Breast epithelium (tissue), 4 donors: ENCODE data around the gene CFI. TPM values are rescaled to one million over a fixed set of nuclear protein-coding genes. Genes with fewer than 3 reads are reported as not detected.
A peak's percentile ranks its signal among the peaks of the same experiment; 100 is the strongest.

Experiments used
- DNase-seq, 2 donors: peaks; one replicate each; pipeline ENCODE4 v3.0.0-alpha.2; 2019; ENCODE audit warnings: low spot score in 2 of 2
- H3K27ac ChIP-seq, 2 donors: fragments of 200-600 bp; sonication (generic) in 1 of 2; one replicate each; pipeline ENCODE4 v1.5.1; 2016 to 2019; ENCODE audit warnings: mild to moderate bottlenecking in 1 of 2
- H3K27me3 ChIP-seq, 2 donors: fragments of 200-600 bp; sonication (generic) in 1 of 2; one replicate each; pipeline versions ENCODE4 v1.5.1 to v1.6.0; 2017 to 2019; ENCODE audit warnings: control low read depth in 1 of 2, mild to moderate bottlenecking in 1 of 2
- H3K36me3 ChIP-seq: fragments of 200-600 bp; one replicate; pipeline ENCODE4 v1.5.1; 2019
- H3K4me1 ChIP-seq, 2 donors: fragments of 200-600 bp; sonication (generic); one replicate each; pipeline ENCODE4 v1.5.1; 2016 to 2019; ENCODE audit warnings: control low read depth in 1 of 2
- H3K4me3 ChIP-seq, 3 donors: fragments of 200-600 bp; sonication (generic); 1 replicate in 2 of 3; 2 replicates in 1 of 3; pipeline ENCODE4 v1.5.1; 2016 to 2019; ENCODE audit warnings: mild to moderate bottlenecking in 3 of 3, moderate library complexity in 2 of 3
- H3K9me3 ChIP-seq, 2 donors: fragments of 200-600 bp; sonication (generic) in 1 of 2; one replicate each; pipeline ENCODE4 v1.5.1; 2016 to 2019; ENCODE audit warnings: control low read depth in 1 of 2
- POLR2A ChIP-seq: fragments of 450-650 bp; IDR thresholded peaks from one replicate; pipeline ENCODE4 v1.6.1; 2016; ENCODE audit warnings: antibody characterized with exemption, mild to moderate bottlenecking, moderate library complexity
- POLR2AphosphoS5 ChIP-seq, 3 donors: sonication (generic); formaldehyde crosslinking; IDR thresholded peaks; one replicate each; pipeline ENCODE4 v1.6.1; 2017; ENCODE audit warnings: antibody characterized with exemption in 3 of 3
- intact Hi-C: fragments of 100-400 bp; cut with DNase I; formaldehyde crosslinking; loops from one replicate; pipeline ENCODE4 v1.15.1; 2023; ENCODE audit warnings: low total_unique reads
- total RNA-seq, 3 donors: library from RNA; depleted of rRNA; stranded (reverse); fragments of >200 nt; gene quantifications; one replicate each; pipeline ENCODE4 v1.1.0, GENCODE V29; 2016
- TF ChIP-seq, protein P1 (sequence below), 3 donors: fragments of 450-650 bp; IDR thresholded peaks; one replicate each; pipeline ENCODE4 v1.5.1; 2016 to 2017; ENCODE audit warnings: antibody characterized with exemption in 3 of 3, mild to moderate bottlenecking in 3 of 3, moderate library complexity in 3 of 3

CFI gene
- total RNA-seq, 3 donors from 2014 or later = 15.8 to 56.5 (median 32.1) TPM

DNA sequence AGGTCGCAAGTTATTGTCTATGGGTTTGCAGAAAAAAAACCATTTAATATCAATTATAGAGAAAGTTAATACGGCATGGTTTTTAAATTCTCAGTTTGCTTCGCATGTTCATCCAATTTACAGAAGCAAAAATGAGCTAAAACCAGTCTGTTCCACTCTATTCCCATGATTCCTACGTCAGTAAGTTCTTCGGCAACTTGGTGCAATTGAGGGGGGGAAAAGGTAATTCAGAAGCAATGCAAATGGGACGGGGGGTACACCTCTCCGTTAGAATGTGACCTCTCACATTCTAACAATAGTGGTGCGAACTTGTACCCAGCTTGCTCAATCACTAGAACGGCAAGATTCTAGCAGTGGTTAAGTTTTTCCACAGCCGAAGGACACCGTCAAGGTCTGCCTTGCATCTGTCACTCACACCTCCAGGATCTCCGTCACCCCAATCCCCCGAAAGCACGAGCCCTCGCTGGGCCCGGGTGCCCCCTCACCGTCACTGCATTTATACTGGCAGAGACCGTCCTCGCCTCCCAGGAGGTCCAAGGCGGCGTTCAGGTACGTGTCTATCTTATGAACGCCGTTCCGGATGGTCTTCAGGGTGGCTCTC is 72.6 kb downstream of the CFI start:
- TF ChIP-seq POLR2AphosphoS5 (IDR thresholded peaks at IDR 0.05) (no peak), POLR2A (no peak)
- TF ChIP-seq, protein P1, sequence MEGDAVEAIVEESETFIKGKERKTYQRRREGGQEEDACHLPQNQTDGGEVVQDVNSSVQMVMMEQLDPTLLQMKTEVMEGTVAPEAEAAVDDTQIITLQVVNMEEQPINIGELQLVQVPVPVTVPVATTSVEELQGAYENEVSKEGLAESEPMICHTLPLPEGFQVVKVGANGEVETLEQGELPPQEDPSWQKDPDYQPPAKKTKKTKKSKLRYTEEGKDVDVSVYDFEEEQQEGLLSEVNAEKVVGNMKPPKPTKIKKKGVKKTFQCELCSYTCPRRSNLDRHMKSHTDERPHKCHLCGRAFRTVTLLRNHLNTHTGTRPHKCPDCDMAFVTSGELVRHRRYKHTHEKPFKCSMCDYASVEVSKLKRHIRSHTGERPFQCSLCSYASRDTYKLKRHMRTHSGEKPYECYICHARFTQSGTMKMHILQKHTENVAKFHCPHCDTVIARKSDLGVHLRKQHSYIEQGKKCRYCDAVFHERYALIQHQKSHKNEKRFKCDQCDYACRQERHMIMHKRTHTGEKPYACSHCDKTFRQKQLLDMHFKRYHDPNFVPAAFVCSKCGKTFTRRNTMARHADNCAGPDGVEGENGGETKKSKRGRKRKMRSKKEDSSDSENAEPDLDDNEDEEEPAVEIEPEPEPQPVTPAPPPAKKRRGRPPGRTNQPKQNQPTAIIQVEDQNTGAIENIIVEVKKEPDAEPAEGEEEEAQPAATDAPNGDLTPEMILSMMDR (IDR thresholded peaks at IDR 0.05) = no peak

DNA sequence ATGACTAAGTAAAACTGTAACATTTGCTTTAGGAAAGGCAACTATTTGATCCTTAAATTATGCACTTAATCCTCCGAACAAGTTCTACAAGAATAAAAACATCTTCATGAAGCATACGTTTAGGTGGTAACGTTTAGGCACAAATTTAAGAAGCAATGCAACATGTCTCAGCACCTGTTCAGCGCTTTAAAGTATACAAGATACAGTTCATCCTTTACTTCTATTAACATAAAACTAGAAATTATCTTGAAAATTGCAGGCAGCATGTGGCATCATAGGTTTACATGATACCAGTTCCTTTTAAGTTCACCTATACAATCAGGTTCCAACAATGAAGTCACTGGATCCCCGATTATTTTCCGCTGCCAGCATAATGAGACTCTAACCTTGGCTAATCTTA is 73.4 kb downstream of the CFI start:
- H3K27me3 ChIP-seq = no peaks in the 10 kb centered on the region
- intact Hi-C loops = no loop called here
- H3K4me3 ChIP-seq = peak overlapping the region in 2 of 3 donors; percentile 80 to 84

More for the DNA sequence above, 72.6 kb downstream of the CFI start:
- Histone ChIP-seq H3K9me3 (no peaks in the 10 kb centered on the region), H3K4me1 (no peaks in the 10 kb centered on the region), H3K4me3 (peak overlapping the region; percentile 79 to 84 (median 80)), H3K27ac (peak overlapping the region; percentile 87 to 92), H3K36me3 (no peaks in the 10 kb centered on the region), H3K27me3 (no peaks in the 10 kb centered on the region)
- intact Hi-C loops = no loop called here
- DNase-seq = no peak

DNA sequence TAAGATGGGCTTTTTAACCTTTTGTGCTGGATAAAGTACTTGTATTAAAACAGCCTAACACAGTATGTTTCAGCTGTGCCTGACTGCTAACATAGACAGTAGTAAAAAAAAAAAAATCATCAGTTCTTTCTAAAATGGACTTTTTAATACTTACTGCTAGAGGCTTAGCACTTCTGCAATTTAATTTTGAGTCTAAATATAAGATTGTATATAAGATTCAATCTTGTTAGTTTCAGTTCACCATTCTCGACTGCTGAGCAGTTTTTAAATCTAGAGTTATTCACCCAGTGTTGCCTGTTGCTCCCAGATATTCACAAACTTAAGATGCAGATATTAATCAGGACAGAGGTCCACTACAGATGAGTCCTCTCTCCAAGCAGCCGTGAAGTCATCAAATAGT is 78.7 kb downstream of the CFI start:
- Histone ChIP-seq H3K4me1 (no peaks in the 10 kb centered on the region), H3K9me3 (no peaks in the 10 kb centered on the region), H3K4me3 (no peak overlapping the region), H3K27ac (no peak overlapping the region), H3K27me3 (no peaks in the 10 kb centered on the region), H3K36me3 (no peaks in the 10 kb centered on the region)
- no peak for DNase-seq
- TF ChIP-seq, protein P1 (IDR thresholded peaks at IDR 0.05) = no peak
- TF ChIP-seq POLR2AphosphoS5 (IDR thresholded peaks at IDR 0.05) = no peak
- no peak for TF ChIP-seq POLR2A
- intact Hi-C loops = no loop called here

More for the DNA sequence above, 73.4 kb downstream of the CFI start:
- Histone ChIP-seq H3K36me3 (no peaks in the 10 kb centered on the region), H3K9me3 (no peaks in the 10 kb centered on the region), H3K4me1 (no peaks in the 10 kb centered on the region), H3K27ac (no peak overlapping the region)
- no peak for DNase-seq
- TF ChIP-seq POLR2AphosphoS5 (IDR thresholded peaks at IDR 0.05) = no peak
- TF ChIP-seq POLR2A = no peak
- TF ChIP-seq, protein P1 (IDR thresholded peaks at IDR 0.05) = no peak

DNA sequence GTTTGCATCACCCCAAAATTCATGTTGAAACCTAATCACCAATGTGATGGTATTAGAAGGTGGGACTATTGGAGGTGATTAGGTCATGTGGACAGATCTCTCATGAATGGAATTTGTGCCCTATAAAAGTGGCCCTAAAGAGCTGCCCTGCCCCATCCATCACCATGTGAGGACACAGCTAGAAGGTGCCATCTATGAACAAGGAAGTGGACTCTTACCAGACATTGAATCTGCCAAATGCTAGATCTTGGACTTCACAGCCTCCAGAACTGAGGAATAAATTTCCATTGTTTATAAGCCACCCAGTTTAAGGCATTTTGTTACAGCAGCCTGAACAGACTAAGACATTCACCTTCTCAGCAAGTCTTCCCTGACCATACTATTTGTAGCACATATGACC is 79.4 kb downstream of the CFI start:
- Histone ChIP-seq H3K27me3 (no peaks in the 10 kb centered on the region), H3K4me3 (no peak overlapping the region), H3K36me3 (no peaks in the 10 kb centered on the region), H3K4me1 (no peaks in the 10 kb centered on the region), H3K27ac (no peak overlapping the region), H3K9me3 (no peaks in the 10 kb centered on the region)
- TF ChIP-seq POLR2A = no peak
- TF ChIP-seq, protein P1 (IDR thresholded peaks at IDR 0.05) = no peak
- TF ChIP-seq POLR2AphosphoS5 (IDR thresholded peaks at IDR 0.05) = no peak
- intact Hi-C loops = no loop called here
- DNase-seq = no peak

DNA sequence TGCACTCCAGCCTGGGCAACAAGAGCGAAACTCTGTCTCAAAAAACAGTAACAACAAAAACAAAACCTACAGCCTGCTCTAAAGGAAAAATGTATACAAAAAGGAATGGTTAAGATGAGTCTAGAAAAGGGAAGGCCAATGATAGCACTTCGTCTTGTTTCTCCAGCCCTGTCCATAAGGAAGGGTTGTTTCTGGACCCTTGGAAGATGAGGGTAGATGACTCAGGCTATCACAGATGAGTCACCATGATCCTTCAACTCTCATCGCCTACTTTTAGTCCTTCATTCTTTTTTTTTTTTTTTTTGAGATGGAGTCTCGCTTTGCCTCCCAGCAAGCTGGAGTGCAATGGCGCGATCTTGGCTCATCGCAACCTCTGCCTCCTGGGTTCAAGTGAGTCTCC is 80.8 kb downstream of the CFI start:
- Histone ChIP-seq H3K4me1 (no peaks in the 10 kb centered on the region), H3K4me3 (no peak overlapping the region), H3K36me3 (no peaks in the 10 kb centered on the region), H3K27ac (no peak overlapping the region), H3K27me3 (no peaks in the 10 kb centered on the region), H3K9me3 (no peaks in the 10 kb centered on the region)
- TF ChIP-seq, protein P1 (IDR thresholded peaks at IDR 0.05) = no peak
- TF ChIP-seq POLR2A = no peak
- intact Hi-C loops = no loop called here
- no peak for DNase-seq
